Stimulated activated CD4-positive, alpha-beta T cell treated with anti-CD3 and anti-CD28 coated beads, Interleukin-1b, Interleukin-23, amount 100 ng/mL, for 48 hours (primary cell): ENCODE results near the gene SLC3A2.
"Not testable (repeated sequence)": the region's sequence is repeated elsewhere in the genome, so short reads cannot be mapped to it uniquely, and the experiment has no call there.

Source experiments
- DNase-seq: peaks from one replicate; pipeline ENCODE4 v3.0.0-alpha.2; 2020

Gene SLC3A2

DNA sequence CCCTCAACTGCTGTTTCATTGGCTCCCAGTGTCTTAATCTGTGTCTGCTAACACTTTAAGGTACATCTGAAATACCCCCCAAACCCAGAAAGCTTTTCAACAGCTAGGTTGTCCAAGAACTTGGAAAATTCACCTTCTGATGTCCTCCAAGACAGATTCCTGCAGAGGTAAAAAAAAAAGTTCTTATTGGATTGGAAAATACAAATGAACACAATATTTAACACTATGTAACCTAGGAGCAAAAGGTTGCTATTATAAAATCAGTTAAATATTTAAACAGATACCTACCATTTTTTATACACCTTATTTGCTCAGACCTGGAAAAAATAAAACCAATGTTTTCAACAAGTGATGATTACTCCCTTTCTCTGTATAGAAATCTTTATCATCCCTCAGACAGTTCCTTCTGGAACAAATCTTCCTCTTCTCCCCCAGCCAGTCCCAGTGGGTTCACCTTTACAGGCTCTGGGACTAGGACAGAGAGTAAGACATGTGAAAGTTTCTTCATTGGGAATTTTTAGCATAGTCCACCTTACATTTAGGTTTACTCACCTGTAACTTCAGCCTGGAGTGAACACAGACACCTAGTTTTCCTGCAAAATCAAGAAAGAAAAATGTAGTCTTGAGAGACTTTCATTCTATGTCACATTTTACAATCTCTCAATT, 28.0 kb upstream of the SLC3A2 start:
- DNase-seq: no peak

DNA sequence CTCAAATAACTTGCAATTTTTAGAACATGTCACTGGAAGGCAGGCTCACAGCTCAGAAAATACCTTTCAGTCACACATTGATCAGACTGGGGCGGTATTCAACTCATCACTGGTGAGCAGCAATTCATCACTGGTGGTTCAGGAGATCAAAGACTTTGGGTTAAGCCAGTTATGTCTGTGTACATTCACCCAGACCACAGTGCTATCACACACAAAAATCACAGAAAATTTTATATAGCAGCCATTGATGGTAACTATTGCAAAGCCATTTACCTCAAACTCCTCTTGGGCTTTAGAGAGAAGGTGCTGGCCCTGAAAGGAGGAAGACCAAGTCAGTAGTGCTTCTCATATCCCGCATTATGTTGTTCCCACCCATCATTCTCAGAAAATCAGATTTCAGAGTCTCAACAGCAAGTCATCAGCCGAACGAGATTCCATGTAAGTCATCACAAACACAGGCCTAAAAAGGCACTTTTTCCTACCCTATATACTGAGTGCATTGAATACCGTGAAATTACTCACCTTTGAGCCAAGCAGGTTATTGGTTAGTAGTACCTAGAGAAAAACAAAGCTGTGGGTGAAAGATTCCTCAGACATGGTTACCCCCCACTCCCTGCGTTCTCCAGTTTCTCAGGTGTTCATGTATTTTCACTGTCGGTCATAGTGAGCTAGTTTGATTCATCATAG, 27.3 kb upstream of the SLC3A2 start:
- no peak for DNase-seq

DNA sequence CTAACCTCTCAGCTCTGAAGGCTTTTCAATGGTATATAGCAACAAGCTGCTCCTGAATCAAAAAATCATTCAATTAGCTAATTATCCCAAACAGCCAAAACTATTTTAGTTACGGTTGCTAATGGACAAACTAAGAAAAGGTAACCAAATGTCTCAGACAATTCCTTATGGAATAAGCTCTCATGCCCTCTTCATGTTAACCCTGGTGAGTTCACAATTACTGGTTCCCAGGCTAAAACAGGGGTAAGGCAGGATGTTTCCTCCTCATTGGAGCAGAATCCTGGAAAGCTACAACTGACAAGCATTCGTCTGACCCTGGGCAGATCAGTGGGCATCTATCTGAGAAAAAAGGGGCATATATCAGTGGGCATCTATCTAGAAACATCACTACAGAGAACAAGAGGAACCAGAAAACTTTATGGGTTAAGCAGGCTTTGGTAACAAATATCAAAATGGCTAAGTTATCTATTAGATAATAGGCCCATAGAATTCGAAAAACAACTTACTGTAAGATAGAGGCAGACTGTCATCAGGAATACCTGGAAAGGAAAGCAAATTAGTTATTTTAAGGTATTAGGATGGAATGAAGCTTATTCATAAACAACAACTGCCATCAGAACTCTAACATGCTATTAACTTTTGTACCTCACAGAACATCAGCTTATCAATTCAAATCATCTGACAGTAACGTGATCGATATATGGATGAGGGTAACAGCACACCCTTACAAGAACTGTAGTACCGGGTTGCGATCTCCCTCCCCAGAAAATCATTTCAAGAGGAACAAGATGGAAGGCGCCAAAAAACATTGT, 26.5 kb upstream of the SLC3A2 start:
- no peak for DNase-seq

DNA sequence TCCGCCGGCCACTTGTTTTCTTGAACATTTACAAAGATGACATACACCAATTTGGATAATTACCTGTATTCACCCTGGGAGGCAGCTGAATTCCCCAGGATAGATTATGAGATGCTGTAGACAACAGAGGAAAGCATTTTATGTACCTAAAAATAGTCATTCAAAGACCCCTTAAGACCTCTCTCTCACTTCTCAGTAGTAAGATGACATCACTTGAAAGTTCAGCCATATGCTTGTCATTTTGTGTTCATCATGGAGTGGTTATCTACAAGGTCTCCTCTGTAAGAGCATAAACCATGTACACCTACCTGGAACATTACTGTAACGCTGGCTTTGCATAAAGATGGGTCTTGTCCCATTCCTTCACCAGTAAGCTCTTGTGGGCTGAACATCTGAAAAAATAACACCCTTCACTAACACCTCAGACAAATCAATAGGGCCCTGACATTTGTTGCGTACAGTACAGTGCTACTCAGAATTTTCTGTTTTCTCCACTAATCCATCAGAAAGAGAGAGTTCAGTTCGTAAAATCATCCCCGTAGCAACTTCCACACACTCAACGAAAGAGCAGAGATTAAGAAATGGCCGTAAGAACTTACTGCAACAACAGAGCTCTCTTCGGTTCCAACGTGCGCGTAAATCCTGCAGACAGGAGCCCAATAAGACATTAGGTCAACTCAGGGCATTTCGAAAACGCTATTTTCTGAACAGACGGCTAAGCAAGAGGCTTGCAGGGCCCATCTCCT, 25.7 kb upstream of the SLC3A2 start:
- DNase-seq: no peak

DNA sequence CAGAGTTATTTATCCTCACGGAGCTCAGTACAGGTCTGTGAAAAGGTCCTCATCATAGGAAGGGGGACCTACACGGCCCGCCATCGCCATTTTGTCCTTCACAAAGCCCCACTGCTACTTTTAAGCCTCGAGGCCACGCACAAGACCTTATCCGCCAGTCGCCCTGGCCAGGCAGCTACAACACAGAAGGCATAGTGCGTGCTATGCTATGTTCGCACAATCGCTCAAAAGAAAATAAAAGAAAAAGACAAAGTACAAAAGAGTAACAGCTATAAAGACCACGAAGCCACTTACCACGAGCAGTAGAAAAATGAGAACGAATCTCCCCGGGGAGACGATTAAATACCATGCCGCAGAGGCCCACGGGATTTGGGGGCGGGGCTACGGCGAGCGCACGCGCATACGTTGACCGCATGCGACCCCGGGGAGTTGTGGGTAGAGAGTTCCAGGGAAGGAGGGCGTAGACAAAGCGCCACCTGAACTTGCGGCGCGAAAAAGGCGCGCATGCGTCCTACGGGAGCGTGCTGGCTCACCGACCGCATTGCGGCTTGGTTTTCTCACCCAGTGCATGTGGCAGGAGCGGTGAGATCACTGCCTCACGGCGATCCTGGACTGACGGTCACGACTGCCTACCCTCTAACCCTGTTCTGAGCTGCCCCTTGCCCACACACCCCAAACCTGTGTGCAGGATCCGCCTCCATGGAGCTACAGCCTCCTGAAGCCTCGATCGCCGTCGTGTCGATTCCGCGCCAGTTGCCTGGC, 24.9 kb upstream of the SLC3A2 start:
- peak; percentile 99 for DNase-seq

DNA sequence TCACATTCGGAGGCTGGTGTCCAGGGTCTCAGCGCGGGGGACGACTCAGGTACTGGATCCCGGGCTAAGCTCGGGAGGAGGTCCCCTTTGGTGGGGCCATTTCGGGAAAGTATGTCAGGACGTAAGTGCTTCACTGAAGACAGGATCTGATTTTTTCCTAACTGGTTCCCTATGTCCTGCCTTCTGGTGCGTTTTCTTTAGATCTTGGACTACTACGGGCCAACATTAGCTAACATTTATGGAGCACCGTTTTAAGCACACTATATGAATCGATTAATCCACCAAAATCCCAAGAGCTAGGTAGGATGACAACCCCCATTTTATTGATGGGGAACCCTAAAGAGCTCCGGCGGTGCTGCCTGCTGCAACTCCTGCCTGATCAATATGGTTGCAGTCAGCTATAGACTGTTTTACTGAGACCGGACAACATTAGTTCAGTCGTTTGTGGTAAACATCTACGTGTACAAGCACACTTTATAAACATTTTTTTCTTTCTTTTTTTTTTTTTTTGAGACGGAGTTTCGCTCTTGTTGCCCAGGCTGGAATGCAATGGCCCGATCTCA, 24.3 kb upstream of the SLC3A2 start:
- DNase-seq: no peak

DNA sequence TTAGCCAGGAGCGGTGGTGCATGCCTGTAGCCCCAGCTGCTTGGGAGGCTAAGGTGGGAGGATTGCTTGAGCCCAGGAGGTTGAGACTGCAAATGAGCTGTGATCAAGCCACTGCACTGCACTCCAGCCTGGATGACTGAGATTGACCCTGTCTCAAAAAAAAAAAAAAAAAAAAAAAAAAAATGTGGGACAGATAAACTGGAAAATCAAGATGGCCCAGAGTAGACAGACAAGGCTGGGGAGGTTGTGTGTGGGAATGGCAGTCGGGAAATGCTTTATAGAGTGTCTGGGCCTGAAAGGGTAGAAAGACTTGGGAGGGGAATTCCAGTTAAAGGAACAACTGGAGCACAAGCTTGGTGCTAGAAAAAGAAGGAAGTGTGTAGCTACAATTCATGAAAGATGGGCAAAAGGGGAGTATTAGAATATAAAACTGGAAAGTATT, 23.1 kb upstream of the SLC3A2 start:
- no peak for DNase-seq

DNA sequence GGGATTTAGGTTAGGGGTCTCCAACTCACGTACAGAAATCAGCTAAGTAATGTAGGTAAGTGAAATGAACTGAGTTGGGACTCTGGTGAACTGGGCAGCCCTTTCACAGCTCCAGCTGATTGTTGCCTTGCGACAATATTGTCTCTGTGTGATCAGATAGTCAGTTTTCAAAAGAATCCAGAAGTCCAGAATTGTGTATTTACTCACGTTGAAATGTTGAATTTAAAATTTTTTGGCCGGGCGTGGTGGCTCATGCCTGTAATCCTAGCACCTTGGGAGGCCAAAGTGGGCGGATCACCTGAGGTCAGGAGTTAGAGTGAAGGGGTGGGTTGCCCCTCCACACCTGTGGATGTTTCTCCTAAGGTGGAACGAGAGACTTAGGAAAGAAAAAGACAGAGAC, 22.5 kb upstream of the SLC3A2 start:
- DNase-seq: no peak

DNA sequence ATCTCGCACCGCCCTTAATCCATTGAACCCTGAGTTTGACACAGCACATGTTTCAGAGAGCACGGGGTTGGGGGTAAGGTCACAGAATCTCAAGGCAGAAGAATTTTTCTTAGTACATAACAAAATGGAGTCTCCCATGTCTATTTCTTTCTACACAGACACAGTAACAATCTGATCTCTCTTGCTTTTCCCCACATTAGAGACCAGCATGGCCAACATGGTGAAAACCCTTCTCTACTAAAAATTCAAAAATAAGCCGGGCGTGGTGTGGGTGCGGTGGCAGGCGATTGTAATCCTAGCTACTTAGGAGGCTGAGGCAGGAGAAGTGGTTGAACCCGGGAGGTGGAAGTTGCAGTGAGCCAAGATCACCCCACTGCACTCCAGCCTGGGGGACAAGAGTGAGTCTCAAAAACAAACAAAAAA, 21.4 kb upstream of the SLC3A2 start:
- DNase-seq: not testable (repeated sequence)

DNA sequence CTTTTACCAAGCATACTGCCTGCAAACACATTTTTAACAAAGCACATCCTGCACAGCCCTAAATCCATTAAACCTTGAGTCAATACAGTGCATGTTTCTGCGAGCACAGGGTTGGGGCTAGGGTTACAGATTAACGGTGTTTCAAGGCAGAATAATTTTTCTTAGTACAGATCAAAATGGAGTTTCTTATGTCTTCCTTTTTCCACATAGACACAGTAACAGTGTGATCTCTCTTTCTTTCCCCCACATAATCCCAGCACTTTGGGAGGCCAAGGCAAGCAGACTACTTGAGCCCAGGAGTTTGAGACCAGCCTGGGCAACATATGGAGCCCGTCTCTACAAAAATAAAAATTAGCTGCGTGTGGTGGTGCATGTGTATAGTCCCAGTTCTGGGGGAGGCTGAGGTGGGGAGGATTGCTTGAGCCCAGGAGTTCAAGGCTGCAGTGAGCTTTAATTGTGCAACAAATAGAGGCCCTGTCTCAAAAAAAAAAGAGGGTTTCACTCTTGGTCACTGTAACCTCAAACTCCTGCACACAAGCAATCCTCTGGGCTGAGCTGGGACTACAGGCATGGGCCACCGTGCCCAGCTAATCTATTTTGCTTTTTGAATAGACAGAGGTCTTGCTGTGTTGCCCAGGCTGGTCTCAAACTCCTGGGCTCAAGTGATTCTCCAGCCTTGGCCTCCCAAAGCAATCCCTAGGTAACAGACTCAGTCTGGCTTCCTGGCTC, 19.7 kb upstream of the SLC3A2 start:
- no peak for DNase-seq

DNA sequence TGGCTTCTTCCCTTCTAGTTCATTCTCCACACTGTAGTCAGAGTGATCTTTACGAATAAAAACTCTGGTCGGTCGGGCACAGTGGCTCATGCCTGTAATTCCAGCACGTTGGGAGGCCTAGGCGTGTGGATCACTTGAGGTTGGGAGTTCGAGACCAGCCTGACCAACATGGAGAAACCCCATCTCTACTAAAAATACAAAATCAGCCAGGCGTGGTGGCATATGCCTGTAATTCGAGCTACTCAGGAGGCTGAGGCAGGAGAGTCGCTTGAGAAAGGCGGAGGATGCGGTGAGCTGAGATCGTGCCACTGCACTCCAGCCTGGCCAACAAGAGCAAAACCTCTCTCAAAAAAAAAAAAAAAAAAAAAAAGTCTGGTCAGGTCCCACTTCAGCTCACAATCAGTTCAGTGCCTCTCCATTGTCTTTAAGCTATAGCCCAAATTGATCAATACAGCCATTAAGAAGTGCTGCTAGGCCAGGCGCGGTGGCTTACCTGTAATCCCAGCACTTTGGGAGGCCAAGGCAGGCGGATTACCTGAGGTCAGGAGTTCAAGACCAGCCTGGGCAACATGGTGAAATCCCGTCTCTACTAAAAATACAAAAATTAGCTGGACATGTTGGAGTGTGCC, 19.0 kb upstream of the SLC3A2 start:
- DNase-seq: not testable (repeated sequence)

DNA sequence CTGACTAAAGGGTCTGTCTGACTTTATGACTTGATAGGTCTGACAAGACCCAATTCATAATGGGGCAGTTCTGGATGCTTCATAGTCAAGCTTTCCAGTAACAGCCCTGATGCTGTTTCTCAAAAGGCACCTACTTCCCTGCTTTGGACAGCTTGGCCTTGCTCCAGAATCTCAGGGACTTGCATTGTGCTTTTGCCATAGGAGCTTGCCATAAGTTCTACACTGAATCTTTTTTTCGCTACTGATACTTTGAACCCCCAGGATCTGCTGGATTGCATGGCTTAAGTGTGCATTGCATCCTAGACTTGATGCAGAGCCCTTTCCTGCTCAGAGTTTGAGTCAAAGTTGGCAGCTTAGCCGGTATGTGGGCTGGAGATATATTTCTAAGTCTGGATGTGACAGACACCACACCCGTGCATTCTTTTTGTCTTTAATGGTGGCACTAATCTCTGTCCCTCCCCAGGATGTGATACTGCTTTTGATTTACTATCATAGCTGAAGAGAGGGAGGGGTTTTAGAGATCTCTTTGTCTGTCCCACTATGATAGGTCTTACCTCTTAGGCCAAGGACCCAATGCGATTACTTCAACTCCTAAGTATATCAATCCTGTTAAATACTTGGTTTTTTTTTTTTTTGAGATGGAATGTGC, 16.9 kb upstream of the SLC3A2 start:
- no peak for DNase-seq

DNA sequence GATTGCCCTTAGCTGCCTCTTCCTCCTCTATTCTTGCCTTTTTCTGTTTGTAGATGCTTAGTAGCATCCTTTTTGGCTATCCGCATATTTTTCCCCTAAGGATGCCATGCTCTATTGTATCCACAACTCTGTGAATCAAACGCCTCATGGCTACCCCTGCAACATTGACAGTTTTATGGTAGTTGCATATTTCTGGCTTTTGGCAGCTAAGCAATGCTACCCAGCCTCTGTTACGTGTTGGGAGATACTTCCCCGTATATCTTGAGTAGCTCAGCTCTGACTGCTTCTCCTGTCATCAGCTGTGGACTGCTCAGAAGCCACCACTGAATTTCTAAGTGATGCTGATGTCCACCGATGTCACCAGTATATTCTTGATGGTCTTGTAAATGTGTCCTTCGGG, 15.1 kb upstream of the SLC3A2 start:
- DNase-seq: no peak

DNA sequence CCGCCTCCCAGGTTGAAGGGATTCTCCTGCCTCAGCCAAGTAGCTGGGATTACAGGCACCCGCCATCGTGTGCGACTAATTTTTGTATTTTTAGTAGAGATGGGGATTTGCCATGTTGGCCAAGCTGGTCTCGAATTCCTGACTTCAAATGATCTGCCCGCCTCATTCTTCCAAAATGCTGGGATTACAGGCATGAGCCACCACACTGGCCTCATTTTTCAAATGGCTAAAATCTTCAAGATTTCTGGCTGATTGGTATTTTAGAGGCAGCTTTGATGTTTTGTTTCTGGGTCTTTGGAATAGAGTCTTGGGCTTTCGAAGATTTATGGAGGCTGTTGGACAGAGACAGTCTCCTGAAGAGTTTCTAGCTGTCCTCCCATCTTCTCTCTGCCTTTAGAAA, 5.8 kb upstream of the SLC3A2 start:
- no peak for DNase-seq

DNA sequence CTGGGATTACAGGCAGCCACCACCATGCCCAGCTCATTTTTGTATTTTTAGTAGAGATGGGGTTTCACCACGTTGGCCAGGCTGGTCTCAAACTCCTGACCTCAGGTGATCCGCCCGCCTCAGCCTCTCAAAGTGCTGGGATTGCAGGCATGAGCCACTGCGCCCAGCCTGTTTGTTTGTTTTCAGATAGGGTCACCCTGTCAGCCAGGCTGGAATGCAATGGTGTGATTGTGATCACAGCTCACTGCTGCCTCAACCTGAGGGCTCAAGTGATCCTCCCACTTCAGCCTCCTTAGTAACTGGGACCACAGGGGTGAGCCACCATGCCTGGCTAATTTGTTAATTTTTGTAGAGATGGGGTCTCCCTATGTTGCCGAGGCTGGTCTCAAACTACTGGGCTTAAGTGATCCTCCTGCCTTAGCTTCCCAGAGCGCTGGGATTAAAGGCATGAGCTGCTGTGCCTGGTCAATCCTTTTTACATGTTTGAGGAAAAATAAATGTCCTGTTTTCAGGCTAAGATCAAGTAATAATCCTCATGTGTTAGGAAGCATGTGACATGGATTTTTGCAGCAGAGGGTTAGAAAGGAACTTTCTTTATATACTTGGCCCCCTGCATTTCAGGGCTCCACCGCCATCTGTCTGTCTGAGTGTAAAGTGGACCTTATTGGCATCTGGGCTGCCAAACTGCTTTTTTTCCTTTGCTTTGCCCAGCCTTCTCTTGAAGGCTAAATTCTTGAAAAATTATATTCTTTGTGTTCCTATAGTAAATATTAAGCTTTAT, 4.8 kb upstream of the SLC3A2 start:
- DNase-seq: no peak

DNA sequence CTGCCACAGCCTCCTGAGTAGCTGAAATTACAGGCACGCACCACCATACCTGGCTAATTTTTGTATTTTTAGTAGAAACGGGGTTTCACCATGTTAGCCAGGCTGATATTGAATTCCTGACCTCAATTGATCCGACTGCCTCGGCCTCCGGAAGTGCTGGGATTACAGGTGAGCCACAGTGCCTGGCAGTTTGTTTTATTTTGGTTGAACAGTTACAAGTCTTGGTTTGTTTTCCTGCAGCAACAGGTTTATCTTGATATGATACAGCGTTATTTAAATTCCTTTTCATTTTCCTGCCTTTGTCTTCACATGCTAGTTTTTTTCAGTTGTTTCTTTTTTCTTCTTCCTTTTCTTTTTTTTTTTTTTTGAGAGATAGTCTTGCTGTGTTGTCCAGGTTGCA, 4.0 kb upstream of the SLC3A2 start:
- no peak for DNase-seq

DNA sequence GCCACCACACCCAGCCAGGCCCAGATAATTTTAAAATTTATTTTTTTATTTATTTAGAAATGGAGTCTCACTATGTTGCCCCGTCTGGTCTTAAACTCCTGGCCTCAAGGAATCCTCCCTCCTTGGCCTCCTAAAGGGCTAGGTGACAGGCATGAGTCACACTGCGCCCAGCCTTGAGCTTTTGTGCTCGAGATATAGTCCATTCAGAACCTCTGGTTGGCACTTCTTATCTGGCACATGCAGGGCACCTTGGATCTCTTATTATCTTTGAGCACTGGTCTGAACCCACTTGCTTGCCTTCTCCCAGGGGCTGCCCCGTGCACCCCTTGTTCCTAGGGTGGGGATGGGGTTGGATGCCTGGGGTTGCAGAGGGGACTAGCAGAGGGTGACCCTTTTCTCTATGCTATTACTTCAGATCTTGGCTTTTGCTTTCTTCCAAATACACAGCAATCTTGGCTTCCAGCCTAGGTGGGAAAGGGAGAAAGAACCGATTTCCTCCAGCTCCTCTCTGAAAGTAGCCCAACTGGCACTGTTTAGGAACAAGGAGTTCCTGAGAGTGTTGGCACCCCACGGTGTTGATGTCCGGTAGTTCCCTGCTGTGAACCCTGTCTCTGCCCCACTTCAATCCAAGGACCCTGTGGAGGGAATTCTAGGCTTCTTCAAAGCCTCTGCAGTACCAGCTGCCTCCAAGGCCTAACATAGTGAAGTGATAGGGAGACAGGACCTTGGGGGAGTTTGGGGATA, 1.3 kb upstream of the SLC3A2 start:
- no peak for DNase-seq

DNA sequence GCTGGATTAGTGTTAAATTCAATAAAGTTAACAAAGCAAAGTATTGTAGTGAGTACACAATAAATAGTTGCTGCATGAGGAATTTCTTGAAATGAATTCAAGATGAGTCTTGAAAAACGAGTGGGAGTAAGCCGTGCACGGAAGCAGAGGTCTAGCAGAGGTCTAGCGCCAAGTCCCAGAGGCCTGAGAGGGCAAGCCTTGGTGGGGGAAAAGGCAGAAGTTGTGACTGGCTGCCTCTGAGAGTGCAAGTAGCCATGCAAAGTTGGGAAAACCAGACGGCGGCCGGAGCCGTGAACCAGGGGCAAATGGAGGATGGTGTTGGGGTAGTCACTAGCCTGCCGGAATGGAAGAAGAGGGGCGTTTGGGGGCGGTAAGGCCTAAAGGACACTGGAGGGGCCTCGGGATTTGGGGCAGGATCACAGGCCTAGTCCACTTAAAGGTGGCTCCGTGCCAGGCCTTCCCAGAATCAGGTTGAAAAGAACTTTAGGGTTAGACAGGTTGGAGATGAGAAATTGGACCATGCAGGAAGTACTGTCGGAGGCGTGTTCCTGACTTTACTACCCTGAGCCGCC, 379 bp upstream of the SLC3A2 start:
- DNase-seq: peak; percentile 63
